Ecto neural progenitor cell (in vitro differentiated cells): ENCODE measurements around the gene STEAP1B.
"Not testable (repeated sequence)": the region's sequence is repeated elsewhere in the genome, so short reads cannot be mapped to it uniquely, and the experiment has no call there.

Experiments
- DNase-seq: peaks from one replicate; pipeline ENCODE4 v3.0.0-alpha.2; 2018; ENCODE audit warnings: low spot score

The STEAP1B gene

GRCh38 chr7:22454446-22454845 lies 45.5 kb downstream of the STEAP1B start:
- DNase-seq: no peak

- no peak for DNase-seq
These were observed 46.9 kb downstream of the STEAP1B start for GRCh38 chr7:22452960-22453558.

DNA sequence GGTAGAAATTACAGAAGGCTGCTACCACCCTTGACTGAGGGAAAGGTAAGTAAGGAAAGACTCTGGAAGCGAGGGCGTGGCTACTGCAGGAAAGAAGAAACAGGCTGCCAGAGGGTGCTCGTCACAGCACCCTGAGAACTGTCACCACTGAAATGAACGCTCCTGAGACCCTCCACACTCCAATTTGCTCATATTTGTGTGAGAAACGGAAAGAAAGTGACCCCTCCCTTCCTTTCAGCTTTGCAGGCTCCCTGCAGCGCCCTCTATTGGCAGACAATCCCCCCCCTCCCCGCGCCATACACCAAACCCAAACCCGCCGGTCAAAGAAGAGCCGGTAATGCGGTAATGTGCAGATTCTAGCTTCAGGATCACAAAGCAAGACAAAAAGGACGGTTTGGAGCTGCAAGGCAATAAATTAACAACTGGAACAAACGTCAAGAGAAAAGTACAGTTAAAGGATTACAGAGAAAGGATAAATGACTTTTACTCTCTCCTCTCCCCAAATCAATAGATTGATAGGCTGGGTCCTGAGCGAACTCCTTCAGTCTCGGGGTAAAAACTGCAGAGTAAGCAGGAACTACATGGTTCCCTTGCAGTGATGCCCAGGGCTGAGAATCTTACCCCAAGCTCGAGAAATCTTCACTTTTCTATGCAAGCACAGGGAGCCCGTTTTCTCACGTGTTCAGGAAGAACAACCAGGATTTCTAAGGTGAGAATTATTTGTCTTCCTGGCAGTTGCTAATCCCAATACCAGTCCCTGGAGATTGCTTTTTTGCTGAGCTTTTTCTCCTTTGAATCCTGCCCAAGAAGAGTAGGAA lies 47.6 kb downstream of the STEAP1B start:
- peak; percentile 84 for DNase-seq

DNA sequence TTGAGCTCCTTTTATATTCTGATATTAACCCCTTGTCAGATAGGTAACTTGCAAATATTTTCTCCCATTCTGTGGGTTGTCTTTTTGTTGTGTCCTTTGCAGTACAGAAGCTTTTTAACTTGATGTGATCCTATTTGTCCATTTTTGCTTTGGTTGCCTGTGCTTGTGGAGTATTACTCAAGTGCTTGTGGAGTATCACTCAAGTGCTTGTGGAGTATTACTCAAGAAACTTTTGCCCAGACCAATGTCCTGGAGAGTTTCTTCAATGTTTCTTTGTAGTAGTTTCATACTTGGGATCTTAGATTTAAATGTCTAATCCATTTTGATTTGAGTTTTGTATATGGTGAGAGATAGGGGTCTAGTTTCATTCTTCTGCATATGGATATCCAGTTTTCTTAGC lies 50.0 kb downstream of the STEAP1B start:
- DNase-seq: not testable (repeated sequence)

DNA sequence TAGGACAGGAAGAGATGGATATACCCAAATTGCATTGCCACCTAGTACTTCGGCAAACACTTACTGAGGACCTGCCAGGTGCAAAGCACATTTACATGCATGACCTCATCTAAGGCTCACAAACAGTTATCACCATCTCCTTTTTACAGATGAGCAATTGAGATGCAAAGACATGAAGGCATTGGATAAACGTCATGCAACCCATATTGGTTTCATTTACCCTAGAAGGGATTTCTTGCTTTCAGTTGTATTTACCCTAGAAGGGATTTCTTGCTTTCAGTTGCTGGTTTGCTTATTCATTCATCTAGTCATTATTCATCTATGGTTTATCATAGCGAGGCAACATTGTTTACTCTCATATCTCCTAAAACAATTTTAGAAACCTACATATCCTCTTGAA lies 52.2 kb downstream of the STEAP1B start:
- no peak for DNase-seq

- no peak for DNase-seq
These were observed 53.0 kb downstream of the STEAP1B start for GRCh38 chr7:22447008-22447407.

DNA sequence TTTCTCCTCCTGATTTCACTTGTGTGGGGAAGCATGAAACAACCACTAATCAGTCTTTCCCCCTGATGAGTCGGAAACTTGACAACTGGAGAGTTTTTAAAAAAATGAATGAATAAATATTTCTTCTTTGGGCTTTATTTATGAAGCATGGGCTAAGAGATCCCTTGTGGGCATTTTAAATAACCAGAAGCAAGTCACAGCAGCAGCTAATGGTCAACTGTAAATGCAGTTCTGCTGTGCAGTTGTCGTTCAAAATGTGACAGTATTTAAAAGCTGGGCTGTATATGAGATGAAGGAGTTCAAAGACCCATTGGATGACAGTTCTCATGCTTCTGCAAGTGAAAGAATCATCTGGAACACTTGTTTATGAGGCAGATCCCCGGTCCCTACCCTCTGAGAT lies 54.1 kb downstream of the STEAP1B start:
- no peak for DNase-seq

DNA sequence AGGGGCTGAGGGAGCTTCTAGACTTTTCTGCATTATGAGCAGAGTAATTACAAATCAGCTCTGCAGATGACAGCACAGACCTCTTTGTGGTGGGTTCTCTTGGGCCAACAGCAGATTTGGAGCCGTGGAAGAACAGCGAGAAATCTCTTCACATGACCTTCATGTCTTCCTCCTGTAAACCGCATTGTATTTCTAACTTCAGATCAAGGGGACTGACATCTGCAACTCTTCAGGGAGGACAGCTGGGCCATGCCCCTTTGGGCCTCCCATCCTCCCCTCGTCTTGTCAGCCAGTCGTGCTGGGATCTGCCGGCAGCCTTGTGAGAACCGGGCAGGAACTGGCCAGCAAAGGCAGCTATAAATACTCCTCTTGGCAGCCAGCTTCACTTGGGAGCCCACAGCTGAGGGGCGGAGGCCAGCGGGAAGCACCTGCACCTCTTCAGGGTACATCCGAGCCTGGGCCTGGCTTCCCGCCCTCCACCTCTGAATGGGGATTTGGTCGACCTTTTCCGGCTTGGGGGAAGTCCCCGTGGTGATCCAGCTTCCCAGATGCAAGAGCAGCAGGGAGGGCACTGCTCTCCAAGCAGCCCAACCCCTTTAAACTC lies 54.7 kb downstream of the STEAP1B start:
- DNase-seq: no peak

DNA sequence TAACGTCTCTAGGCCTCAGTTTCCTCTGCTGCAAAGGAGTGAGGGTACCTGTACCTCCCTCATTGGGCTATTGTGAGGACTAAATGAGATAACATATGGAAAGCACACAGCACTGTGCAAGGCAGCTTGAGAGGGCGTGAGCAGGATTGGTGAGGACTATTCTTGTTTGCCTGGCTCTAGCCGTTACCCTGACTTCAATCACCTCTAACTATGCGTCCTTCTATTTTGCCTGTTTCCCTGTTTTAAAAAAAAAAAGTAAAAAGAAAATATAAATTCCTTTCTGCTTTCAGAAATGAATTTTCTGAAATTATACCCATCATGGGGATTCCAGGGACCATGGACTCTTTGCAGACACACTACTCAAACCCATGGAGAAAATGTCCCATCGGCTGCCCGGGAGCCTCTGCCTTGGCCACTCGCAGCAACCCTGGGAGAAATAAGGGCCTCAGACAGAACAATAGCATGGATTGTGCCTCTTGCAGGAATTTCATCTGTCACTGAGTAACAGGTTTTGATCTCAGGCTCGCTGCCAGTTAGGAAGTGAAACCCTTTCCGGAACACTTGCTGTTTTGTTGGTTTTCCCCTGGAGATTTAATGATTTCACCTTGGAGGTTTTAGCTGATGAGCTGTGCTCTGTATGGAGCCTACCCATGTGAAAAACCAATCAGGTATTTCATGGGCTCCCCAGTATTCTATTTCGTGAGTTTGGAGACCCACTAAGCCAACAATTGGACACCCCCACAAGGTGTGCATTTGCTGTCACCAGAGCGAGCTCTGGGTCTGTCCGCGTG lies 55.6 kb downstream of the STEAP1B start:
- no peak for DNase-seq

- no peak for DNase-seq
These were observed 56.4 kb downstream of the STEAP1B start for GRCh38 chr7:22443370-22444180.

DNA sequence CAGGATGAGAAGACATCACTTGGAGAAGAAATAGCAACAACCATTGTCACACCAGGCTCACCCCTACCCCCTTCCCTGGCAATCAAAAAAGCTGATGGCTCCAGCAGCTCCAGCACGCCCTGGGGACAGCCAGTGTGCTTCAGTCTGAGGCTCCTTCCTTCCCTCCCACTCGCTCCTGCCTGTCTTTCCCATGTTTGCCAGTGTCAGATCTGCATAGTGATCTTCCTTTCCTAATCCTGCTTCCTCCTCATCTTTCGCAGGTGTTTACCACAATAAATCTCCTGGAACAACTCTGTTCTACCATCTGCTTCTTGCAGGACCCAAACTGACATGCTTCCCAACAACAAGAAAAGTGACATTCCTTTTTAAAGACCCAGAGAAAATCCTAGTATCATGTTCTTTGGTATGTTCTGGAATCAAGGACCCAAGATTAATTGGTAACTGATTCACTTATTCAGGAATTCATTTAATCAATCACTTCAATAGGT lies 57.1 kb downstream of the STEAP1B start:
- DNase-seq: no peak

DNA sequence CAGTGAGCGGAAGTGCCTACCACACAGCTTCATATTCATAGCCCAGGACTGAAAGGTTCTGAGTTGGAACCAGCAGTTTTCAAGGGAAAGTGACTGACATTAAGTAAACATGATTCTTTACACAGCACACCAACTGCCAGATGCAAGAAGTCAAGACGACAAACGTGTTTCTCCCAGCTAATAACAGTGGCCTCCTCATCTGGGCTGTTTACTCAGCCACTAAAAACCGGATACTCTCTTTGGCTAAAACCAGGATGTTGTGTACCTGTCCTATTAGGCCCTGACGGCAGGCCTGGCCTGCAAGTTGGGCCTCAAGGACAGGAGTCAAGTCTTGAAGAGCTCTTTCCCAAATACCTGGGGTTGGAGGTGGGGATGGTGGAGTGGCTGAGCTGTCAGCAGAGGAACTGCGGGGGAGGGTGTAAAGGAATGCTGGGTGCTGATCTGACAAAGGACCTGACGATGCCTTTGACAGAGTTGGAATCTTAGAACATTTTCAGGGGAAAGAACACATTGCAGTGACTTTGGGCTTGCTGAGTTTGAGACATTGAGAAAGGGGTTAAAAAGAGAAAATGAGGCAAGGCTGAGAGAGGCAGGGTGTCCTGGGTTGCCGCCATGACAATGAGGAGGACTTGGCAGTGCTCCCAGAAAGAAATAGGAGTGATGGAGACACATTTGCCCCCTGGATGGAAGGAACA lies 57.7 kb downstream of the STEAP1B start:
- no peak for DNase-seq

DNA sequence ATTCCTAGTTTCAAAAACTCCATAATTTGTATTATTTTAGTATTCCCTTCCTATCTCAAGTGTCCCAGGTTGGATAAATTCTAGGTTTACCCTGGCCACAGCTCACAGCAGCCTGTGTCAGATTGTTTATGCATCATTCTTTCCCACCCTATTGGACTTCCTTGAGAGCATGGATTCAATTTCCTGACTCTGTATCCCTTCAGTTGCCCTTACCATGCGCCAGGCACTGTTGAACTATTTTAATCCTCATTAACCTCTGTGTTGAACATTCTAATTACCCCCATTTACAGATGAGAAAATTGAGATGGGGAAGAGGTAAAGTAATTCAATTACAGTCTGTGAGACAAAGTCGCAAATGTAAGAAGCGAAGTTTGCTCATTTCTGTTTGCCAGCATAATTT lies 58.8 kb downstream of the STEAP1B start:
- no peak for DNase-seq

DNA sequence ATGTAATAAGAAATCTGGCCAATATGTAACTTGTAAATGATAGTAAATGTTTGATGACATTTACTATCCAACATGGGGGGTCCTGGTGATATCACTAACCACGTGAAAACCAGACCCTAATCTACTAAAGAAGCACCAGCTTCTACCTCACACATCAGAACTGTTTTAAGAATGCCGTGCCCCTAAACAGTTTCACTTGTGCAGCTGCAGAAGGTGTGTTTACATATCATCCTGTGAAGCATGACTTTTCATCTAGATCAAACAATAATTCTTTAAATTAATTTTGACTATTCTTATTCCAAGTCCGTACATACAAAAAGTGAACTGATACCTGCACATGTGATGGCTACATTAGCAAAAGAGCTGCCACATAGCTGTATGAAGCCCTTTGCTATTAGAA lies 61.0 kb downstream of the STEAP1B start:
- DNase-seq: no peak

DNA sequence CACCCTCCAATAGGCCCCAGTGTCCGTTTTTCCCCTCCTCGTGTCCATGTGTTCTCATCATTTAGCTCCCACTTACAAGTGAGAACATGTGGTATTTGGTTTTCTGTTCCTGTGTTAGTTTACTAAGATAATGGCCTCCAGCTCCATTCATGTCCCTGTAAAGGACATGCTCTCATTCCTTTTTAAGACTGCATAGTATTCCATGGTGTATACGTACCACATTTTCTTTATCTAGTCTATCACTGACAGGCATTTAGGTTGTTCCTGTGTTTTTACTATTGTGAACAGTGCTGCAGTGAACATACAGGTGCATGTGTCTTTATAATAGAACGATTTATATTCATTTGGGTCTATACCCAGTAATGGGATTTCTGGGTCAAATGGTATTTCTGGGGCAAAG lies 63.4 kb downstream of the STEAP1B start:
- DNase-seq: not testable (repeated sequence)

DNA sequence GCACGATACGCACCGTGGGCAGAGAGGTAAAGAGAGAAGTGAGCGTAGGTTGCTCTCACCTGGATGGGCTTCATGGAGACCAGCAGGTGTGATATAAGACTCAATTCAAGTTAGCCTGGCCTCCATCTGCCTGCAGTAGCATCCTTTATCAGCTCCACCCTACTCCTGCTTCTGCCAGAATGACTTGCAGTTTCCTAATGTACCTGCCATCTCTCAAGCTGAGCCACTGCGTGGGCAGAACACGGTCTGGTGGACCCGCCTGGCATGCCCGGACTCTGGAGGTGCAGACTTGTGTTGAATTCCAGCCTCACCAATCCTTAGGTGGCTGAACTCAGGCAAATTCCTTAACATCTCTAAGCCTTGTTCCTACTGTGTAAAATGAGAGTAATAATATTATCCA lies 64.3 kb downstream of the STEAP1B start:
- DNase-seq: no peak

GRCh38 chr7:22435105-22435504 lies 64.9 kb downstream of the STEAP1B start:
- no peak for DNase-seq

GRCh38 chr7:22433710-22434460 lies 66.1 kb downstream of the STEAP1B start:
- DNase-seq: no peak

DNA sequence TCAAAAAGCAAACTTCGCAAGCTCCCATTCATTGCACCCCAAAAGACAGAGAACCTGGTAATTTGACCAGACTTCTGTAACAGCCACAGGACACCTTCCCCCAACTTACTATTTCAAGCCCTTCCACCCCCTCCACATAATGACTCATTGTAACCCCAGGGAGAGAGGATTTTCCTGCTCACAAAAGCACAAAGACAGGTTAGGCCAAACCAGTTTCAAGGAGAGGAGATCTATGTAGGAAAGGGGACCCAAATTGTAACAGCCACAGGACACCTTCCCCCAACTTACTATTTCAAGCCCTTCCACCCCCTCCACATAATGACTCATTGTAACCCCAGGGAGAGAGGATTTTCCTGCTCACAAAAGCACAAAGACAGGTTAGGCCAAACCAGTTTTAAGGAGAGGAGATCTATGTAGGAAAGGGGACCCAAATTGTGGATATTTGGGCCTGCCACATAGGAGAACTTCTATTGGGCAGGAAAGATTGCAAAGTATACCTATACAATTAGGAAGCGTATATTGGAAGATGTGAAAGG lies 66.8 kb downstream of the STEAP1B start:
- DNase-seq: not testable (repeated sequence)

GRCh38 chr7:22432203-22432718 lies 67.7 kb downstream of the STEAP1B start:
- no peak for DNase-seq
